GM12865 (cell line): ENCODE data around the gene TM4SF4.
A peak's percentile ranks its signal among the peaks of the same experiment; 100 is the strongest.

ENCODE experiments used
- DNase-seq: peaks from one replicate; pipeline ENCODE4 v3.0.0; 2010; ENCODE audit warnings: low read depth
- H3K4me3 ChIP-seq: 2 replicates; pipeline ENCODE4 v1.5.1; 2011; ENCODE audit warnings: mild to moderate bottlenecking, low read depth, low read length, control low read depth
- TF ChIP-seq, protein P1 (sequence below): IDR thresholded peaks from 2 replicates; pipeline ENCODE4 v1.5.1; 2011; ENCODE audit warnings: low read length, control low read depth, low read depth, inconsistent platforms; ENCODE audit not compliant: insufficient read depth; ENCODE audit errors: missing control alignments

TM4SF4 gene

GRCh38 chr3:149489060-149489690 lies 14.7 kb downstream of the TM4SF4 start:
- no peak overlapping the region for H3K4me3 ChIP-seq
- TF ChIP-seq, protein P1, sequence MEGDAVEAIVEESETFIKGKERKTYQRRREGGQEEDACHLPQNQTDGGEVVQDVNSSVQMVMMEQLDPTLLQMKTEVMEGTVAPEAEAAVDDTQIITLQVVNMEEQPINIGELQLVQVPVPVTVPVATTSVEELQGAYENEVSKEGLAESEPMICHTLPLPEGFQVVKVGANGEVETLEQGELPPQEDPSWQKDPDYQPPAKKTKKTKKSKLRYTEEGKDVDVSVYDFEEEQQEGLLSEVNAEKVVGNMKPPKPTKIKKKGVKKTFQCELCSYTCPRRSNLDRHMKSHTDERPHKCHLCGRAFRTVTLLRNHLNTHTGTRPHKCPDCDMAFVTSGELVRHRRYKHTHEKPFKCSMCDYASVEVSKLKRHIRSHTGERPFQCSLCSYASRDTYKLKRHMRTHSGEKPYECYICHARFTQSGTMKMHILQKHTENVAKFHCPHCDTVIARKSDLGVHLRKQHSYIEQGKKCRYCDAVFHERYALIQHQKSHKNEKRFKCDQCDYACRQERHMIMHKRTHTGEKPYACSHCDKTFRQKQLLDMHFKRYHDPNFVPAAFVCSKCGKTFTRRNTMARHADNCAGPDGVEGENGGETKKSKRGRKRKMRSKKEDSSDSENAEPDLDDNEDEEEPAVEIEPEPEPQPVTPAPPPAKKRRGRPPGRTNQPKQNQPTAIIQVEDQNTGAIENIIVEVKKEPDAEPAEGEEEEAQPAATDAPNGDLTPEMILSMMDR, result peak; percentile 52
- peak; percentile 19 for DNase-seq

GRCh38 chr3:149490260-149490971 lies 15.9 kb downstream of the TM4SF4 start:
- H3K4me3 ChIP-seq, result no peak overlapping the region
- TF ChIP-seq, protein P1, result no peak
- no peak for DNase-seq

DNA sequence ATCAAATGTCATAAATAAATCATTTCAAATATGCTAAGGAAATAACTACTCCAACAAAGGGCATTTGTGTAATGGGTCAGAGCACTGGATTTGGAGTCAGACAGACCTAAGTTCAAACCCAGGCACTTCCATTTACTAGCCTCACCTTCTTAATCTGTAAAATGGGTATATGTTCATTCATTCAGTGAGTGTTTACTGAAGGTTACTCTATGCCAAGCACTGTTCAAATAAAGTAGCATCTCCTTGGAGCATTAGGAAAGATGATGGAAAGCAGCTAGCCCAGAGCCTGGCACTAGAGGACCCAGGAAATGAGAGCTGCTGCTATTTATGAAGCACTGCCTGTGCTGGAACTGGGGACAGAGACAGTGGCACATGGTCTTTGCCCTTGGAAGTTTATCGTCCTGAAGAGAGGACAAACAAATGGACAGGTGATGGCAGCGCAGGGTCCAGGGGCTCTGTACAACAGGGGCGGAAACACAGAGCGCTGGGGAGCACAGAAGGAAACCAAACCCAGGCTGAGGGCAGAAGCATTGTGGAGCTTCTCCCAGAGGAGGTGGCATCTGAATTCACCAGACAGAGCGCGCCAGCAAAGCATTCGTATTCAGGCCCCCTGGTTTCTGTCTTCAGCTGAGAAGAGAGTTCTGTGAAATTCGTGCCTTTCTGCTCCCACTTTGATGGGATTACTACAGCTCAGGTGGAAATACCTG lies 19.0 kb downstream of the TM4SF4 start:
- H3K4me3 ChIP-seq, result no peak overlapping the region
- no peak for DNase-seq
- TF ChIP-seq, protein P1, result no peak

- peak; percentile 64 for DNase-seq
- H3K4me3 ChIP-seq, result no peak overlapping the region
- TF ChIP-seq, protein P1, result peak; percentile 78
Observed at GRCh38 chr3:149494022-149494758, 19.7 kb downstream of the TM4SF4 start.

- DNase-seq, result no peak
- TF ChIP-seq, protein P1, result no peak
- H3K4me3 ChIP-seq, result no peak overlapping the region
Observed at GRCh38 chr3:149494759-149495580, 20.5 kb downstream of the TM4SF4 start.

- TF ChIP-seq, protein P1, result no peak
Observed at GRCh38 chr3:149495581-149496125, 21.2 kb downstream of the TM4SF4 start.

More at GRCh38 chr3:149495581-149496125, 21.2 kb downstream of the TM4SF4 start:
- H3K4me3 ChIP-seq, result no peak overlapping the region
- DNase-seq, result no peak
